Heart right ventricle (tissue), 16 donors: ENCODE measurements around the gene NEU2. TPM values are rescaled to one million over a fixed set of nuclear protein-coding genes. Genes with fewer than 3 reads are reported as not detected.

ENCODE experiments used
- ATAC-seq, 8 donors: fragments of 200-7000 bp; cut with Tn5 transposase; one replicate each; pipeline ENCODE4 v1.9.1; 2020; ENCODE audit warnings: mild to moderate bottlenecking in 8 of 8, moderate library complexity in 8 of 8, moderate number of reproducible peaks in 1 of 8
- DNase-seq, 2 donors: peaks; one replicate each; pipeline ENCODE4 v3.0.0-alpha.2; 2020
- H3K27ac ChIP-seq, 10 donors: fragments of 200-600 bp; sonication (generic) in 2 of 10; one replicate each; pipeline versions ENCODE4 v1.5.0 to v1.8.0; 2020 to 2022; ENCODE audit warnings: mild to moderate bottlenecking in 3 of 10
- H3K27me3 ChIP-seq, 7 donors: fragments of 200-600 bp; one replicate each; pipeline ENCODE4 v1.8.0; 2021 to 2022; ENCODE audit warnings: mild to moderate bottlenecking in 2 of 7
- H3K36me3 ChIP-seq, 9 donors: fragments of 200-600 bp; sonication (generic) in 1 of 9; one replicate each; pipeline versions ENCODE4 v1.5.0 to v1.8.0; 2020 to 2022; ENCODE audit warnings: mild to moderate bottlenecking in 2 of 9
- H3K4me1 ChIP-seq, 9 donors: fragments of 200-600 bp; sonication (generic) in 1 of 9; one replicate each; pipeline versions ENCODE4 v1.5.0 to v1.8.0; 2020 to 2022; ENCODE audit warnings: mild to moderate bottlenecking in 4 of 9
- H3K4me3 ChIP-seq, 10 donors: fragments of 200-600 bp; sonication (generic) in 2 of 10; one replicate each; pipeline versions ENCODE4 v1.5.0 to v1.8.0; 2020 to 2022; ENCODE audit warnings: mild to moderate bottlenecking in 7 of 10, moderate library complexity in 2 of 10
- H3K9me3 ChIP-seq, 11 donors: fragments of 200-600 bp in 10 of 11; sonication (generic) in 2 of 11; one replicate each; pipeline versions ENCODE4 v1.5.0 to v1.8.0; 2013 to 2022; ENCODE audit warnings: mild to moderate bottlenecking in 2 of 11, control low read depth in 1 of 11, moderate library complexity in 1 of 11
- WGBS, 2 donors: extraction: QIAGEN DNeasy Blood & Tissue Kit; methylation state at CpG; one replicate each; pipeline ENCODE4 v1.1.7; 2013; ENCODE audit warnings: inconsistent platforms in 1 of 2; 5-methylcytosine and 5-hydroxymethylcytosine counted together
- intact Hi-C, 10 donors: fragments of 100-400 bp; cut with DNase I; formaldehyde crosslinking; loops; one replicate each; pipeline versions ENCODE4 v1.11.1 to v1.14.2; 2022
- polyA plus RNA-seq, 2 donors: library from polyadenylated mRNA; stranded (reverse); fragments of 200-250 nt; gene quantifications; one replicate each; pipeline ENCODE4 v1.2.3, GENCODE V29; 2013
- total RNA-seq, 10 donors: library from RNA; stranded (reverse); fragmentation: NEBNext Ultra II Directional in 3 of 10; extraction: Animal tissue kit (Norgen Biotek cat#: 25700) in 3 of 10; gene quantifications; one replicate each; pipeline versions ENCODE4 v1.2.1 to v1.2.4, GENCODE V29; 2021 to 2023
- TF ChIP-seq, protein P1 (sequence below), 9 donors: fragments of 200-600 bp; sonication (generic) in 2 of 9; IDR thresholded peaks; one replicate each; pipeline versions ENCODE4 v1.5.0 to v1.8.0; 2021 to 2022; ENCODE audit warnings: antibody characterized with exemption in 9 of 9, mild to moderate bottlenecking in 5 of 9, moderate library complexity in 1 of 9
- donor health status: Arrhythmogenic right ventricular cardiomyopathy.
- donor health status: ischemic (EF 13 %, LVEDD 7.1; RV severe dilation, severe dysfunction).
- donor health status: healthy with polysubstance abuse.
- donor health status: DM: no; HTN: yes; CAD: no.
- donor health status: DM: no; HTN: no; CAD: no.
- donor health status: ischemic (EF 25% LVEDD 6.9; RV normal size, moderate dysfunction).
- donor health status: ischemic (EF 25% LVEDD 5.7; RV mildly dilated, moderate dysfunction).
- donor health status: healthy.
- donor health status: DM: yes; HTN: yes; CAD: no.
- donor health status: Ischemic cardiomyopathy.
- donor health status: ischemic (EF 35%, LVEDD 5.7; RV mildly dilated, moderate dysfunction).
- donor health status: nonischemic (EF 11% LVEDD 7.7; RV severe dilation, severe dysfunction).
- donor health status: DM: yes; HTN: yes; CAD: no.
- donor health status: PGD.
- donor health status: ischemic (EF 29% LVEDD 5.4; RV normal size, mild dysfunction).
- donor health status: nonischemic (EF 23%, LVEDD 6.1; RV moderate dilation, normal function).

NEU2 gene
- total and polyA plus RNA-seq, 12 donors = not detected

DNA sequence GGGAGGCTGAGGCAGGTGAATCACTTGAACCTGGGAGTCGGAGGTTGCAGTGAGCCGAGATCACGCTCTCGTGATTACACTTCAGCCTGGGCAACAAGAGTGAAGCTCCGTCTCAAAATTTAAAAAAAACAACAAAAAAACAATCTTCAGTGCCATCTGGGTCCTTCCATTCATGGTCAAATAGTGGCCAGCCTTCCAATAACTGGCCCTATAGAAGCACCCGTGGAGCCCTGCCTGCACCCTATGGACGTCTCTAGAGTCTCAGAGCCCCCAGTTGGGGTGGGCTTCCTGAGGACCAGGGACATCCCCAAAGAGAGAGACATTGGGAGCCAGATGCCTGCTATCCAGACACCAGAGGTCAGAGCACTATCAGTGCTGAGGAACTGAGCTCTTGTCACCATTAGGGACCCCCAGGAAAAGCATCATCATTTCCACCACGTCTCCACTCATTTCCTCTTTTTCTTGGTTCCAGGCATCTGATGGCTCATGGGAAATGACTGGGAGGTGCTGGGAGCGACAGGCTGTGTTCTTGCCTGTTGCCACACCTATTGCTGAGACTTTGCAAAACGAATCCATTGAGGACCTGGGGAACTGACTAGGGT, 9.4 kb downstream of the NEU2 start:
- peak in 6 of 8 donors; percentile 52 to 88 (median 79) for ATAC-seq
- 72 to 76% methylated on average over 10 of the region's 10 CpGs for WGBS, 2 donors
- no peak for DNase-seq
- Histone ChIP-seq H3K9me3 (no peaks in the 10 kb centered on the region), H3K27ac (no peak overlapping the region), H3K4me3 (no peak overlapping the region), H3K36me3 (no peaks in the 10 kb centered on the region), H3K27me3 (peaks cover 0 to 15% (median 0%) of the 10 kb centered on the region in 7 donors), H3K4me1 (peaks cover 0 to 3% (median 0%) of the 10 kb centered on the region in 9 donors)
- intact Hi-C loops = loop anchor here in 1 of 10 donors (10.0 kb wide), 1 partner anchor 213 kb away; the partner anchor contains the start of gene ATG16L1
- TF ChIP-seq, protein P1, sequence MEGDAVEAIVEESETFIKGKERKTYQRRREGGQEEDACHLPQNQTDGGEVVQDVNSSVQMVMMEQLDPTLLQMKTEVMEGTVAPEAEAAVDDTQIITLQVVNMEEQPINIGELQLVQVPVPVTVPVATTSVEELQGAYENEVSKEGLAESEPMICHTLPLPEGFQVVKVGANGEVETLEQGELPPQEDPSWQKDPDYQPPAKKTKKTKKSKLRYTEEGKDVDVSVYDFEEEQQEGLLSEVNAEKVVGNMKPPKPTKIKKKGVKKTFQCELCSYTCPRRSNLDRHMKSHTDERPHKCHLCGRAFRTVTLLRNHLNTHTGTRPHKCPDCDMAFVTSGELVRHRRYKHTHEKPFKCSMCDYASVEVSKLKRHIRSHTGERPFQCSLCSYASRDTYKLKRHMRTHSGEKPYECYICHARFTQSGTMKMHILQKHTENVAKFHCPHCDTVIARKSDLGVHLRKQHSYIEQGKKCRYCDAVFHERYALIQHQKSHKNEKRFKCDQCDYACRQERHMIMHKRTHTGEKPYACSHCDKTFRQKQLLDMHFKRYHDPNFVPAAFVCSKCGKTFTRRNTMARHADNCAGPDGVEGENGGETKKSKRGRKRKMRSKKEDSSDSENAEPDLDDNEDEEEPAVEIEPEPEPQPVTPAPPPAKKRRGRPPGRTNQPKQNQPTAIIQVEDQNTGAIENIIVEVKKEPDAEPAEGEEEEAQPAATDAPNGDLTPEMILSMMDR (IDR thresholded peaks at IDR 0.05) = peak in 3 of 9 donors; percentile 5 to 23 (median 21)

DNA sequence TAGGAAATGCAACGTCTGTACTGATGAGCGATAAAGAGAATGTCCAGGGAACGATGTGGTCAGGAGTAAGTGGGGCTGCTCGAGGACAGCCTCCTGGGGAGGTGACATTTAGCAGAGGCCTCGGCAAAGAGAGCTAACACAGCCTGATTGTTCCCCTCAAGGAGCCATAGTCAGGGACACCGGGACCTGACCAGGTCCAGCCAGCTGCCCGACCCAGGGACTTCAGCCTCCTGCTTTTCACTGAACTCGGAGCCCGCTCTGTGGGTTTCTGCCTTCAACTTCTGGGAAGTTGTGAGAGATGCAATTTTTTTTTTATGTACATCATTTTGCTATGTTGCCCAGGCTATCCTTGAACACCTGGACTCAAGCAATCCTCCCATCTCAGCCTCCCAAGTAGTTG, 10.1 kb downstream of the NEU2 start:
- WGBS, 2 donors = 83 to 85% methylated on average over 9 of the region's 9 CpGs
- H3K36me3 ChIP-seq = no peaks in the 10 kb centered on the region
- H3K27ac ChIP-seq = no peak overlapping the region
- DNase-seq = no peak
- TF ChIP-seq, protein P1 (IDR thresholded peaks at IDR 0.05) = no peak
- ATAC-seq = no peak
- peaks cover 0 to 19% (median 0%) of the 10 kb centered on the region in 7 donors for H3K27me3 ChIP-seq
- no peak overlapping the region for H3K4me3 ChIP-seq
- no peaks in the 10 kb centered on the region for H3K9me3 ChIP-seq
- intact Hi-C loops = loop anchor here in 1 of 10 donors (10.0 kb wide), 1 partner anchor 212 kb away; the partner anchor contains the start of gene ATG16L1
- peaks cover 0 to 3% (median 0%) of the 10 kb centered on the region in 9 donors for H3K4me1 ChIP-seq

DNA sequence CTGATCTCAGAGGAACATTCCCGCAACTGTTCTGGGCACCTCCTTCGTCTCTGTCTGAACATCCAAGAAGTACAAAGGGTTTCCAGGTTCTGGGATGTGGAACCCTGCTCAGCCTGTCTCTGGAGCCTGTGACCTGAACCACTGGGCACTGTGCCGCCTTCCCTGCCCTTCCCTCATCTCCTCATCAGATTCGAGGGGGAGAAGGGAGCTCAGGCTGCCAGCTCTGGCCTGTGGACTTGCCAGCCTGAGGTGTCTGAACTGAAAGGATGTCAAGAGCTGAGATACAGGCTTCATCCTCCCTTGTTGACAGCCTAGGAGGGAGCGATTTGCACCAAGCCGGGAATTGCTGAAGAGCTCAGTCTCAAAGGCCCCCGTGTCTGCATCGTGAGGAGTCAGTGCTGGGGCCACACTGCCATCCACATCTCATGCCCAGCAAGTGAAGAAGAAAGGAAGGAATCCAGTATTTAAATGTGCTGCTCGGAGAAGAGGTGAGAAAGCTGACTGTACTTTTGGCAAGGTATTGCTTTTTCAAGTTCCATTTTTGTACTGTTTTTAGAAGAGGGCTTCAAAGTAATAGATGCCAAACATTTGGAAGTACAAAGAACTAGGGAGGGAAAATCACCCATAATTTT, 12.6 kb downstream of the NEU2 start:
- H3K27ac ChIP-seq = no peak overlapping the region
- 74 to 78% methylated on average over 9 of the region's 9 CpGs for WGBS, 2 donors
- H3K4me1 ChIP-seq = peaks cover 0 to 3% (median 0%) of the 10 kb centered on the region in 9 donors
- peak in 1 of 8 donors; percentile 34 for ATAC-seq
- H3K27me3 ChIP-seq = peaks cover 0 to 18% (median 0%) of the 10 kb centered on the region in 7 donors
- no peak for DNase-seq
- H3K9me3 ChIP-seq = no peaks in the 10 kb centered on the region
- TF ChIP-seq, protein P1 (IDR thresholded peaks at IDR 0.05) = no peak
- no peaks in the 10 kb centered on the region for H3K36me3 ChIP-seq
- intact Hi-C loops = loop anchor here in 1 of 10 donors (10.0 kb wide), 1 partner anchor 210 kb away; the partner anchor contains the start of gene ATG16L1
- no peak overlapping the region for H3K4me3 ChIP-seq

DNA sequence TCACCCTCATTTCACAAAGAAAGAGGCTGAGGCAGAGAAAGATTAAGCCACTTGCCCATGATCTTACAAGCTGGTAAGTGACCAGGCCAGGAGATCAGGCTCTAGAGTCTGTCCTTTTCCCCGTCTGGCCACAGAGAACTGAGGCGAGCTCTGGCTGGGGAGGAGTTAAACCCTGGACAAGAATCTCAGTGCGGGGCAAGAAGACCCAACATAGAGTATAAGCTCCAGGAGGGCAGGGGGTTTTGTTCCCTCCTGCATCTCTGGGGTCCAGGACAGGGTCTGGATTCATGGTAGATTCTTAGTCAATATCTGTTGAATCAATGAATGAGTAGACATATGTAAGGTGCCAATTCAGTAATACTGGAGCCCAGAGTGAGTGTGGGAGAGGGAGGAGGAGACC, 14.7 kb downstream of the NEU2 start:
- H3K9me3 ChIP-seq = no peaks in the 10 kb centered on the region
- peaks cover 0 to 15% (median under 1%) of the 10 kb centered on the region in 9 donors for H3K4me1 ChIP-seq
- no peaks in the 10 kb centered on the region for H3K36me3 ChIP-seq
- whole genome bisulfite sequencing, 2 donors = 94% methylated on average over 3 of the region's 3 CpGs
- no peak for DNase-seq
- TF ChIP-seq, protein P1 (IDR thresholded peaks at IDR 0.05) = no peak
- intact Hi-C loops = loop anchor here in 1 of 10 donors (10.0 kb wide), 1 partner anchor 208 kb away; the partner anchor contains the start of gene ATG16L1
- no peak for ATAC-seq
- no peak overlapping the region for H3K4me3 ChIP-seq
- H3K27me3 ChIP-seq = peaks cover 0 to 19% (median 0%) of the 10 kb centered on the region in 7 donors
- no peak overlapping the region for H3K27ac ChIP-seq
